Measurements from ENCODE around the gene SIRT3. TPM values are rescaled to one million over a fixed set of nuclear protein-coding genes. Genes with fewer than 3 reads are reported as not detected.

SIRT3 gene
- total RNA-seq, 1 donor from 2014 or later: 18.5 TPM

GRCh38 chr11:259413-259812 lies 23.3 kb upstream of the SIRT3 start:
- Mint-ChIP-seq H3K27me3 (ENCODE audit: low read depth) (no peaks in the 10 kb centered on the region), H3K4me1 (ENCODE audit: low read depth) (no peaks in the 10 kb centered on the region), H3K4me3 (ENCODE audit: unreplicated experiment) (no peak overlapping the region), H3K36me3 (ENCODE audit: low read depth) (no peaks in the 10 kb centered on the region), H3K27ac (ENCODE audit: unreplicated experiment) (no peak overlapping the region), H3K9me3 (ENCODE audit: low read depth) (peaks cover 5% of the 10 kb centered on the region)
- no peak for TF ChIP-seq CTCF (IDR thresholded peaks at IDR 0.05)
- no peak for DNase-seq (ENCODE audit: low spot score)

- Mint-ChIP-seq H3K36me3 (ENCODE audit: low read depth) (peaks cover 5% of the 10 kb centered on the region), H3K27ac (ENCODE audit: unreplicated experiment) (no peak overlapping the region), H3K4me1 (ENCODE audit: low read depth) (no peaks in the 10 kb centered on the region), H3K27me3 (ENCODE audit: low read depth) (no peaks in the 10 kb centered on the region), H3K9me3 (ENCODE audit: low read depth) (peaks cover 5% of the 10 kb centered on the region), H3K4me3 (ENCODE audit: unreplicated experiment) (no peak overlapping the region)
- no peak for DNase-seq (ENCODE audit: low spot score)
- TF ChIP-seq CTCF (IDR thresholded peaks at IDR 0.05): peak; percentile 30
Observed at GRCh38 chr11:257766-258493, 21.8 kb upstream of the SIRT3 start.

- no peaks in the 10 kb centered on the region for H3K4me1 Mint-ChIP-seq (ENCODE audit: low read depth)
- H3K27me3 Mint-ChIP-seq (ENCODE audit: low read depth): no peaks in the 10 kb centered on the region
- H3K9me3 Mint-ChIP-seq (ENCODE audit: low read depth): peaks cover 4% of the 10 kb centered on the region
- no peak overlapping the region for H3K27ac Mint-ChIP-seq (ENCODE audit: unreplicated experiment)
- DNase-seq (ENCODE audit: low spot score): no peak
- no peak overlapping the region for H3K4me3 Mint-ChIP-seq (ENCODE audit: unreplicated experiment)
- no peak for TF ChIP-seq CTCF (IDR thresholded peaks at IDR 0.05)
- H3K36me3 Mint-ChIP-seq (ENCODE audit: low read depth): peaks cover 12% of the 10 kb centered on the region
Observed at GRCh38 chr11:256952-257737, 21.0 kb upstream of the SIRT3 start.

GRCh38 chr11:255816-256215 lies 19.7 kb upstream of the SIRT3 start:
- no peak overlapping the region for H3K4me3 Mint-ChIP-seq (ENCODE audit: unreplicated experiment)
- peaks cover 17% of the 10 kb centered on the region for H3K36me3 Mint-ChIP-seq (ENCODE audit: low read depth)
- no peak for DNase-seq (ENCODE audit: low spot score)
- no peaks in the 10 kb centered on the region for H3K4me1 Mint-ChIP-seq (ENCODE audit: low read depth)
- no peak for TF ChIP-seq CTCF (IDR thresholded peaks at IDR 0.05)
- no peak overlapping the region for H3K27ac Mint-ChIP-seq (ENCODE audit: unreplicated experiment)
- H3K9me3 Mint-ChIP-seq (ENCODE audit: low read depth): no peaks in the 10 kb centered on the region
- H3K27me3 Mint-ChIP-seq (ENCODE audit: low read depth): no peaks in the 10 kb centered on the region

GRCh38 chr11:255176-255575 lies 19.0 kb upstream of the SIRT3 start:
- no peak for DNase-seq (ENCODE audit: low spot score)
- Mint-ChIP-seq H3K4me1 (ENCODE audit: low read depth) (no peaks in the 10 kb centered on the region), H3K27me3 (ENCODE audit: low read depth) (no peaks in the 10 kb centered on the region)

More at GRCh38 chr11:255176-255575, 19.0 kb upstream of the SIRT3 start:
- H3K9me3 Mint-ChIP-seq (ENCODE audit: low read depth): no peaks in the 10 kb centered on the region
- H3K36me3 Mint-ChIP-seq (ENCODE audit: low read depth): peaks cover 22% of the 10 kb centered on the region
- no peak for TF ChIP-seq CTCF (IDR thresholded peaks at IDR 0.05)
- no peak overlapping the region for H3K4me3 Mint-ChIP-seq (ENCODE audit: unreplicated experiment)
- no peak overlapping the region for H3K27ac Mint-ChIP-seq (ENCODE audit: unreplicated experiment)
